Spleen (tissue), 7 donors: ENCODE measurements around the gene CAMK2B.

Experiments
- CTCF ChIP-seq, 11 experiments: fragments of 200-600 bp in 7 of 11; fragments of 450-650 bp in 4 of 11; sonication (generic) in 4 of 11; IDR thresholded peaks in 8 of 11; conservative IDR thresholded peaks in 3 of 11; 1 replicate in 7 of 11; 2 replicates in 4 of 11; pipeline versions ENCODE4 v1.4.0 to v1.8.0; 2016 to 2021; ENCODE audit warnings: antibody characterized with exemption in 11 of 11, inconsistent platforms in 4 of 11, mild to moderate bottlenecking in 1 of 11
- POLR2AphosphoS5 ChIP-seq, 3 donors: sonication (generic); formaldehyde crosslinking; IDR thresholded peaks; one replicate each; pipeline ENCODE4 v1.5.1; 2017; ENCODE audit warnings: antibody characterized with exemption in 3 of 3
- donor health status: DM: no; HTN: no; CAD: no; lungs with moderate emphysema.
- donor health status: DM: no; HTN: no; CAD: no.
- donor health status: DM: no; HTN: no; CAD: no.

GRCh38 chr7:44194562-44195145, 130.7 kb downstream of the CAMK2B start:
- no peak for TF ChIP-seq POLR2AphosphoS5 (IDR thresholded peaks at IDR 0.05)
- no peak for TF ChIP-seq CTCF (IDR thresholded peaks at IDR 0.05 in 8 of 11, conservative IDR thresholded peaks at IDR 0.05 in 3 of 11)
